ENCODE results near the gene P2RY12. TPM values are rescaled to one million over a fixed set of nuclear protein-coding genes. Genes with fewer than 3 reads are reported as not detected.

Gene P2RY12
- total and polyA plus RNA-seq, 10 of the 15 experiments (the other 5 are each of a cell fraction or from before 2014, with no cell fraction given): 0.27 to 1.0 (median 0.66) TPM; not detected in 2

DNA sequence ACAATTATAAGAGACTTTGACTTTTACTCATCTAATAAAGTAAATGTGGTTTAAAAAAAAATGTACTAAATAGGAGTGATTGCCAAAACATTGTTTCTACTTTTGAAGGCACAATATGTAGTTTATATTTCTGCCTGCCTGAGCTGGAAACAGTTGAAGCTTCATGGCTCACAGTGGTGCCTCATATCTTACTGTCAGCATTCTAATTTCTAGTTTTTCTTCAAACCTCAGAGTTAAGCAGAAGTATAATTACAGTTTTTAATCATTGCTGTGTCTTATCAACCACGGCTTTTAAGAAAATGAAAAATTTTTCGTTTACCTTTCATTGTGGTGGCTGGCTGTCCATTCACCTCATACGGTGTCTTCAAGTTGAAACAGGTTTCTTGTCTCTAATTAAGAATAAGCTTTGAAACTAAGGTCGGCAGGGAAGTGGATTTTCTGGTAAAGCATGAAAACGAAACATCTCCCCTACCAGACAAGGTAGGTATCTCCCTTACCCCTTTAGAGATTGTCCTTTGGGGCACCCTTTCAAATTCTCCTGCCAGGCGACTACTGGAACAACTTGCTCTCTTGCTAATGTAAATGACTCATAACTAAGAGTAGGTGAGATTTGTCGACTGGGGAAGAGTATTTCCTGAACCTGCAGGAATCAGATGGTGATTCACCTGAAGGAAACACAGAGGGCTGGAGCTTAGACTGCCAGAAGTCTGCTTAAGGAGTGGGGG is 68.1 kb downstream of the P2RY12 start, which contains the start of gene GPR87:
TSS of gene GPR87 (minus strand) at position 554 of the 725 bp plus-strand sequence. CDS start 16,720 bp downstream, outside the sequence.
- POLR2A ChIA-PET: no interaction called here
- no peak for FAIRE-seq
- peak; percentile 84 for ATAC-seq

More for the DNA sequence above, 68.1 kb downstream of the P2RY12 start, which contains the start of gene GPR87:
- no peaks in the 10 kb centered on the region for H3K4me1 ChIP-seq (ENCODE audit: control insufficient read depth, insufficient read depth, low read length)
- H4K20me1 ChIP-seq (ENCODE audit: control insufficient read depth, insufficient read depth): no peaks in the 10 kb centered on the region
- H3K79me2 ChIP-seq (ENCODE audit: control insufficient read depth, insufficient read depth, low read length): no peaks in the 10 kb centered on the region
- no peak within 1 kb of the TSS for H3K4me2 ChIP-seq (ENCODE audit: control insufficient read depth, insufficient read depth)
- CTCF ChIA-PET: interaction anchor here (1.2 kb wide), 1 partner anchor 11 kb away, joined by 3 read pairs; no protein-coding TSS in a partner anchor
- in situ Hi-C loops (cut with MboI): no loop called here
- no peaks in the 10 kb centered on the region for H3K9me3 ChIP-seq (replicated peaks; ENCODE audit: control insufficient read depth, insufficient read depth, low read length)
- intact Hi-C loops (cut with micrococcal nuclease; ENCODE audit: unreplicated experiment): no loop called here
- no peaks in the 10 kb centered on the region; a peak in 1 of 4 replicates for H3K27me3 ChIP-seq (replicated peaks in 1 of 2; ENCODE audit: control insufficient read depth in 2 of 2, insufficient read depth in 2 of 2, low read length in 1 of 2)
- BruUV-seq (replicated peaks): no TSS peak
- H2AFZ ChIP-seq (ENCODE audit: control insufficient read depth, low read depth, low read length): no peak within 1 kb of the TSS
- SMC1A ChIA-PET (ENCODE audit: uncharacterized antibody, unreplicated experiment): no interaction called here
- H3K27ac ChIP-seq (ENCODE audit: control insufficient read depth, insufficient read depth): no peak within 1 kb of the TSS
- TF ChIP-seq JUNB (IDR thresholded peaks at IDR 0.05) (no peak), BACH1 (IDR thresholded peaks at IDR 0.05; ENCODE audit: borderline replicate concordance) (no peak), IKZF2 (IDR thresholded peaks at IDR 0.05) (no peak), SMAD5 (IDR thresholded peaks at IDR 0.05; ENCODE audit: low read depth) (no peak), IKZF1 (conservative IDR thresholded peaks at IDR 0.05) (no peak), ZSCAN29 (IDR thresholded peaks at IDR 0.05) (no peak), ZNF24 (IDR thresholded peaks at IDR 0.05) (no peak)
- TF ChIP-seq, protein P1, sequence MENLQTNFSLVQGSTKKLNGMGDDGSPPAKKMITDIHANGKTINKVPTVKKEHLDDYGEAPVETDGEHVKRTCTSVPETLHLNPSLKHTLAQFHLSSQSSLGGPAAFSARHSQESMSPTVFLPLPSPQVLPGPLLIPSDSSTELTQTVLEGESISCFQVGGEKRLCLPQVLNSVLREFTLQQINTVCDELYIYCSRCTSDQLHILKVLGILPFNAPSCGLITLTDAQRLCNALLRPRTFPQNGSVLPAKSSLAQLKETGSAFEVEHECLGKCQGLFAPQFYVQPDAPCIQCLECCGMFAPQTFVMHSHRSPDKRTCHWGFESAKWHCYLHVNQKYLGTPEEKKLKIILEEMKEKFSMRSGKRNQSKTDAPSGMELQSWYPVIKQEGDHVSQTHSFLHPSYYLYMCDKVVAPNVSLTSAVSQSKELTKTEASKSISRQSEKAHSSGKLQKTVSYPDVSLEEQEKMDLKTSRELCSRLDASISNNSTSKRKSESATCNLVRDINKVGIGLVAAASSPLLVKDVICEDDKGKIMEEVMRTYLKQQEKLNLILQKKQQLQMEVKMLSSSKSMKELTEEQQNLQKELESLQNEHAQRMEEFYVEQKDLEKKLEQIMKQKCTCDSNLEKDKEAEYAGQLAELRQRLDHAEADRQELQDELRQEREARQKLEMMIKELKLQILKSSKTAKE (IDR thresholded peaks at IDR 0.05; ENCODE audit: low read depth, poor library complexity, severe bottlenecking): no peak
- TF ChIP-seq, protein P2, sequence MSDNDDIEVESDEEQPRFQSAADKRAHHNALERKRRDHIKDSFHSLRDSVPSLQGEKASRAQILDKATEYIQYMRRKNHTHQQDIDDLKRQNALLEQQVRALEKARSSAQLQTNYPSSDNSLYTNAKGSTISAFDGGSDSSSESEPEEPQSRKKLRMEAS (IDR thresholded peaks at IDR 0.05; ENCODE audit: low read depth, low read length): no peak
- TF ChIP-seq, protein P3, sequence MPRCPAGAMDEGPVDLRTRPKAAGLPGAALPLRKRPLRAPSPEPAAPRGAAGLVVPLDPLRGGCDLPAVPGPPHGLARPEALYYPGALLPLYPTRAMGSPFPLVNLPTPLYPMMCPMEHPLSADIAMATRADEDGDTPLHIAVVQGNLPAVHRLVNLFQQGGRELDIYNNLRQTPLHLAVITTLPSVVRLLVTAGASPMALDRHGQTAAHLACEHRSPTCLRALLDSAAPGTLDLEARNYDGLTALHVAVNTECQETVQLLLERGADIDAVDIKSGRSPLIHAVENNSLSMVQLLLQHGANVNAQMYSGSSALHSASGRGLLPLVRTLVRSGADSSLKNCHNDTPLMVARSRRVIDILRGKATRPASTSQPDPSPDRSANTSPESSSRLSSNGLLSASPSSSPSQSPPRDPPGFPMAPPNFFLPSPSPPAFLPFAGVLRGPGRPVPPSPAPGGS (IDR thresholded peaks at IDR 0.05; ENCODE audit: borderline replicate concordance, insufficient read depth, low read depth, low read length, poor library complexity, severe bottlenecking): no peak
- TF ChIP-seq, protein P4, sequence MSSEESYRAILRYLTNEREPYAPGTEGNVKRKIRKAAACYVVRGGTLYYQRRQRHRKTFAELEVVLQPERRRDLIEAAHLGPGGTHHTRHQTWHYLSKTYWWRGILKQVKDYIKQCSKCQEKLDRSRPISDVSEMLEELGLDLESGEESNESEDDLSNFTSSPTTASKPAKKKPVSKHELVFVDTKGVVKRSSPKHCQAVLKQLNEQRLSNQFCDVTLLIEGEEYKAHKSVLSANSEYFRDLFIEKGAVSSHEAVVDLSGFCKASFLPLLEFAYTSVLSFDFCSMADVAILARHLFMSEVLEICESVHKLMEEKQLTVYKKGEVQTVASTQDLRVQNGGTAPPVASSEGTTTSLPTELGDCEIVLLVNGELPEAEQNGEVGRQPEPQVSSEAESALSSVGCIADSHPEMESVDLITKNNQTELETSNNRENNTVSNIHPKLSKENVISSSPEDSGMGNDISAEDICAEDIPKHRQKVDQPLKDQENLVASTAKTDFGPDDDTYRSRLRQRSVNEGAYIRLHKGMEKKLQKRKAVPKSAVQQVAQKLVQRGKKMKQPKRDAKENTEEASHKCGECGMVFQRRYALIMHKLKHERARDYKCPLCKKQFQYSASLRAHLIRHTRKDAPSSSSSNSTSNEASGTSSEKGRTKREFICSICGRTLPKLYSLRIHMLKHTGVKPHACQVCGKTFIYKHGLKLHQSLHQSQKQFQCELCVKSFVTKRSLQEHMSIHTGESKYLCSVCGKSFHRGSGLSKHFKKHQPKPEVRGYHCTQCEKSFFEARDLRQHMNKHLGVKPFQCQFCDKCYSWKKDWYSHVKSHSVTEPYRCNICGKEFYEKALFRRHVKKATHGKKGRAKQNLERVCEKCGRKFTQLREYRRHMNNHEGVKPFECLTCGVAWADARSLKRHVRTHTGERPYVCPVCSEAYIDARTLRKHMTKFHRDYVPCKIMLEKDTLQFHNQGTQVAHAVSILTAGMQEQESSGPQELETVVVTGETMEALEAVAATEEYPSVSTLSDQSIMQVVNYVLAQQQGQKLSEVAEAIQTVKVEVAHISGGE (CRISPR knock-in tag; IDR thresholded peaks at IDR 0.05): no peak
- 0% methylated on average over 7 of the region's 7 CpGs for WGBS (ENCODE audit: insufficient coverage, insufficient replicate concordance, low lambda C conversion rate, missing lambda C conversion rate)
- H3K9ac ChIP-seq (ENCODE audit: control insufficient read depth, insufficient read depth, low read length): no peak within 1 kb of the TSS
- H3K36me3 ChIP-seq (ENCODE audit: control insufficient read depth in 2 of 2, insufficient read depth in 2 of 2, low read length in 1 of 2): no peaks in the 10 kb centered on the region
- no peak within 1 kb of the TSS for H3K4me3 ChIP-seq
- RAD21 ChIA-PET (ENCODE audit: unreplicated experiment): no interaction called here
- no peak for DNase-seq (ENCODE audit: low read depth, low spot score)
